GM18909 (cell line): ENCODE data around the gene ALKBH6.
"Not testable (repeated sequence)": the region's sequence is repeated elsewhere in the genome, so short reads cannot be mapped to it uniquely, and the experiment has no call there.

Source experiments
- ATAC-seq: cut with Tn5 transposase; IDR thresholded peaks from one replicate; pipeline ENCODE4 v1.9.1; 2021; ENCODE audit warnings: mild to moderate bottlenecking; ENCODE audit not compliant: unreplicated experiment, poor library complexity

Gene ALKBH6

GRCh38 chr19:35995048-35995993, 18.7 kb downstream of the ALKBH6 start, which contains the start of gene SDHAF1:
TSS of gene SDHAF1 (plus strand) at chr19:35995188. CDS start at chr19:35995275, 87 bp downstream.
- peak; percentile 84 for ATAC-seq

DNA sequence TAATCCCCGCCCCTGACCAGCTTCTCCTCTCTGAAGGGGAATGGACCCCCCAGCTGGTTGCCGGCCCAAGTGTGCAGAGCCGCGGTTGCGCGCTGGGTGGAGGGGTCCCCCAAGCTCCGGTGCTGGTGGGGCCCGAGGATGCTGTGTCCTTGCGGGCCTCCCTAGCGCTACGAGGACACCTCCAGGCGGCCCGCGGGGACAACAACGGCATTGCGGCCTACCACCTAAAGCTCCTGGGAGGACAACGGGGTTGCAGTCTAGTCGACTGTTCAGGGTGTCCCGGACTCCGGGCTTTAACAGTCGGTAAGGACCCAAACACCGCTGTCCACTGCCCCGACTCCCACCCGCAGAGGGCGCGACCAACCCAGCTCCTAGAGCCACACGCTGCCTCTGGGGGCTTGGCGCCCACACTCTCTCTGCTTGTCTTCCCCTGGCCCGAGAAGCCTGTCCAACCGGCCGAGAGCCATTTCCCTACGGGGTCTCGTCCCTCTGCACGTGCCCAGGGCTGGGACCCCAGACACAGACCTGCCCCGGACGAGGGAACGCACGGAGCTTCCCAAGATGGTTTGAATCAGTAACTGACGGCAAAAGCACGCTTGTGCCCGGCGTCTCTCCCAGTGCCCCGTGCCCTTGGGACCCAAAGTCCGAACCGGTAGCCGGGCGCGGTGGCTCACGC, 20.0 kb downstream of the ALKBH6 start:
- ATAC-seq: no peak

- ATAC-seq: no peak
Measured at GRCh38 chr19:35992907-35993765, 20.9 kb downstream of the ALKBH6 start.

DNA sequence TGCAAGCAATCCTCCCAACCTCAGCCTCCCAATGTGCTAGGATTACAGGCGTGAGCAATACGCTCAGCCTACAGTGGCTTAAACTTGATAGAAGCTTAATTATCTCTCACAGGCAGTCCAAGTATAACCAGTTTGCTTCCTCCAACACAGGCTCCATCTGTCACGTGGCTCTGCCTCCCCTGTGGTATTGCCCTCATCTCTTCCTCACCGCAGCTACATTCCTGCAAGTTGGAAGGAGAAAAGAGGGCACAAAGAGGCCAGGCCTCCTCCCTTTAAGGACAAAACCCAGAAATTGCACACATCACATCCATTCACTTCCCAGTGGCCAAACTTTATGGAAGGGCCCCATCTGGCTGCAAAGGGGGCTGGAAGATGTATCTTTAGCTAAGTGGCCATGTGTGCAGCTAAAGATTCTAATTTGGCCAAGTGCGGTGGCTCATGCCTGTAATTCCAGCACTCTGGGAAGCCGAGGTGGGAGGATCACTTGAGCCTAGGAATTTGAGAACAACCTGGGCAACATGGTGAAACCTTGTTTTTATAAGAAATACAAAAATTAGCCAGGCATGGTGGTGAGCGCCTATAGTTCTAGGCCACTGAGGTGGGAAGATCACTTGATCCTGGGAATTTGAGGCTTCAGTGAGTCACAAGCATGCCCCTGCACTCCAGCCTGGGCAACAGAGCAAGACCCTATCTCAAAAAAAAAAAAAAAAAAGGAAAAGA, 22.1 kb downstream of the ALKBH6 start:
- ATAC-seq: no peak

DNA sequence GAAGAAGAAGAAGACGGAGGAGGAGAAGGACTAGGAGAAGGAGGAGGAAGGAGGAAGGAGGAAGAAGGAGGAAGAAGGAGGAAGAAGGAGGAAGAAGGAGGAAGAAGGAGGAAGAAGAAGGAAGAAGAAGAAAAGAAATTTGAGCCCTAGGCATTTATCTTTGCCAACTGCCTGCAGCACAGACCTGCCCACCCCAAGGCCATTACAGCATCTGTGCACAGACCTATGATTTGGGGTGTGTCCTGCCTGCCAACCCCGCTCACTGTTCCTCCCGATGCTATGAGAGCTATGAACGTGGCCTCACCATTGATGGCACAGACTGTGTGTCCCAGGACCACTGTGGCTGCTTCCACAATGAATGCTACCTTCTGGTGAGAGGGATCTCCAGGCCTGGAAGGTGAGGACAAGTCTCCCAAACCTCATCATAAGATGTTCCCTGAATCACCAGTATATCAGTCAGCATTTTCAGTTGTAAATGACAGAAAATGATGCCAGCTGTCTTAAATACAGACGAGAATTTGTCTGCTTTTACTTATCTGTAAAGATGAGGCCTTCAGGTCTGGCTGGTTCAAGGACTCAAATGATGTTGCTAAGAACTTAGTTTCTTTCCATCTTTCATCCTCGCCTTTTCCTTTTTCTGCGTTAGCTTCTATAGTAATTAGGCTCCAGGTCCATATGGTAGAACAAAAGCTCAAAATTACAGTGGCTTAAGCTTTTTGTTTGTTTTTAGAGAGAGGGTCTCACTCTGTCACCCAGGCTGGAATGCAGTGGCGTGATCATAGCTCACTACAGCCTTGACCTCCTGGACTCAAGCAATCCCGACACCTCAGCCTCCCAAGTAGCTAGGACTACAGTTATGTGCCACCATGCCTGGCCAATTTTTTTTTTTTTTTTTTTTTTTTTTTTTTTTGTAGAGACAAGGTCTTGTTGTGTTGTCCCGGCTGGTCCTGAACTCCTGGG, 23.0 kb downstream of the ALKBH6 start:
- no peak for ATAC-seq

DNA sequence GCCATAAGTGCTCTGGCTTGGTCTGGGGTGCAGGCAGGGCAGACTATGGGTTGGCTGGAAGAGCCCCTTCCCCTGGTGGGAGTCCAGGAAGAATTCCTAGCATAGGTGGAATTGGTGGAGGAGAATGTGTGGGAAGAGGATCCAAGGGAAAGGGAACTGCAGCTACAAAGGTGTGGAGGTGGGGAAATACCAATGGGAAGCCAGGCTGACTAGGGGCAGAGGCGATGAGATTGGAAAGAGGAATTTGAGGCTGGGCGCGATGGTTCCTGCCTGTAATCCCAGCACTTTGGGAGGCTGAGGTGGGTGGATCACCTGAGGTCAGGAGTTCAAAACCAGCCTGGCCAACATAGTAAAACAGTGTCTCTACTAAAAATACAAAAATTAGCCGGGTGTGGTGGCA, 23.9 kb downstream of the ALKBH6 start:
- ATAC-seq: no peak

GRCh38 chr19:35988824-35989223, 25.2 kb downstream of the ALKBH6 start:
- no peak for ATAC-seq

DNA sequence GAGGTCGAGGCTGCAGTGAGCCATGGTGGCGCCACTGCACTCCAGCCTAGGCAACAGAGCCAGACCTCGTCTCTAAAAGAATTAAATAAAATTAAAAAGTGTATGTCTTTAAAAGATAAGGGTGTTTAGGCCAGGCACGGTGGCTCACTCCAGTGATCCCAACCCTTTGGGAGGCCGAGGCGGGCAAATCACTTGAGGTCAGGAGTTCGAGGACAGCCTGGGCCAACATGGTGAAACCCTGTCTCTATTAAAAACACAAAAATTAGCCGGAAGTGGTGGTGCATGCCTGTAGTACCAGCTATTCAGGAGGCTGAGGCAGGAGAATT, 26.5 kb downstream of the ALKBH6 start:
- no peak for ATAC-seq

GRCh38 chr19:35986664-35987570, 27.1 kb downstream of the ALKBH6 start:
- ATAC-seq: no peak

- ATAC-seq: no peak
Measured at GRCh38 chr19:35986111-35986510, 27.9 kb downstream of the ALKBH6 start.

DNA sequence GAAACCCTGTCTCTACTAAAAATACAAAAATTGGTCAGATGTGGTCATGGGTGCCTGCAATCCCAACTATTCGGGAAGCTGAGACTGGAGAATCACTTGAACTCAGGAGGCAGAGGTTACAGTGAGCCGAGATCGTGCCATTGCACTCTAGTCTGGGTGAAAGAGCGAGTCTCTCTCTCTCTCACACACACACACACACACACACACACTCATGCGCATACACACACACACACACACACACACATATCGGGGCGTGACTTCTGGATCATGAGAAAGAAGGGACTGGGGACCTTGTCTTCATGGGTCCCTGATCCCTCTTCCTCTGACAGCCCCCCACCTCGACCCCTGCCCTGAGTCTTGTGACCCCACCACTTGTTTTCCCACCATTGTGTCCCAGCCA, 30.8 kb downstream of the ALKBH6 start:
- no peak for ATAC-seq

GRCh38 chr19:35980997-35981396, 33.0 kb downstream of the ALKBH6 start:
- not testable (repeated sequence) for ATAC-seq

DNA sequence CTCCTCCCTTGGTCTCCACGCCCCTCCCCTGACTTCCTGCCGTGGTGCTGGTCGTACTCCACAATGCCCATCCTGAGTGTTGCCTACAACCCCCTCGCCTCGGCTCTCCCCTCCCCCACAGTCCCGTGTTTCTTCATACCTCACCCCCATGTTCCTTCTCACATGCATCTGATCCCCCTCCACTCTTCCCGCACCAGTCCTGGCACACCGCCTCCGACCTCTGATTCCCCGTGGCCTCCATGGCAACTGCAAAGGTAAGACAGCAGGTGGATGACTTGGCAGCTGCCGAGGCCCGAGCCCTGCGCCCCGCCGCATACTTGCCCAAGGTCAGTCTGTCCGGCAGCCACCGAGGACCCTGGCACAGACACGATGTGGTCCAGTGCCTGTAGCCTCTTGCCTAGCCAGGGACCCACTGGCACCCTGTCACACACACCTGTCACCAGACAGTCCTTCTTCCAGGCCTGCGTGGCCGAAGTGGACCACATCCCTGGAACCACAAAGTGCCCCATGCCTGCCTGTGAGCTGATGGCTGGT, 35.1 kb downstream of the ALKBH6 start:
- ATAC-seq: no peak

DNA sequence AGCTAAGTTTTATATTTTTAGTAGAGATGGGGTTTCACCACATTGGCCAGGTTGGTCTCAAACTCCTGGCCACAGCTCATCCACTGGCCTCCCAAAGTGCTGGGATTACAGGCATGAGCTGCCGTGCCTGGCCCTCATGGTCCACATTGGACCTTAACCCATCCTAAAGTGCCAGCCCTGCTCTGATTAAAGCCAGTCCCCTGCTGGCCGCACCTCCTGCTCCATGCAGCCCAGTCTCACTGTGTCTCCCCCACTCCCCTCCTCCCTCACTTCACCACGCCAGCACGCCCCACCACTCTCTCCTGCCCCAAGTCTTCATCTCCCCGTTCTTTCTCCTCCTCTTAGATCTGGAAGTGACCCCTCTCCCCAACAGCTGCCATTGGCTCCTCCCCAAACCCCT, 35.7 kb downstream of the ALKBH6 start:
- no peak for ATAC-seq

DNA sequence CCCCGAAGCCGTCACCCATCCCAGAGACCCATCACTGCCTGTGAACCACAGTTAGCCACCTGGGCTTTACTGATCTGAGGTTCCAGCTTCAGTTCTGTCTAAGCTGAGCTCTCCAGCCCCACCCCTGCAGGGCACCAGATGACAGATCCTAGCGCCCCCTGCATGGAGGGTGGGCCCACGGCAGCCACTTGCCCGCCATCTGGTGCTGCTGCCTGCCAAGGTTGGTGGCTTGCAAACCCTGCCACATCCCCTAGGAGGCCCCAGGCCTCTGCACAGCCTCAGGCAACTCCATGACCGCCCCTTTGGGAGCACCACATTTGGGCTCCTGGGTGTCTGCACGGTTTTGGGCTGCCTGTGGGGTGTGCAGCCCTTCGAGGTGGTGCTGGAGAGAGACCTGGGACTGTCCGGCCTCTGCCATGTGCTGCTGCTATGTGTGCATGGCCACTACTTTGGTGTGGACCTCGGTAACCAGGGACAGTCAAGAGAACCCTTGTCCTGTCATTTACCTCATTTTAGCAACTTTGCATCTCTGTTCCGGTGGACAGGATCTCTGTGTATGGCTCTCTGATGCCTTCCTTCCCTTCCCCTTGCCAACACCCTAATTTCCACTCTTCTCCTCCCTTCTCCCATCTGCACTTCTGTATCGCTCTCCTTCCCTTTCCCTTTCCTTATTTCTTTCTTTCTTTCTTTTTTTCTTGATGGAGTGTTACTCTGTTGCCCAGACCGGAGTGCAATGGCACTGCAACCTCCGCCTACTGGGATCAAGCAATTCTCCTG, 36.4 kb downstream of the ALKBH6 start:
- no peak for ATAC-seq

- ATAC-seq: no peak
Measured at GRCh38 chr19:35975608-35976214, 38.3 kb downstream of the ALKBH6 start.

DNA sequence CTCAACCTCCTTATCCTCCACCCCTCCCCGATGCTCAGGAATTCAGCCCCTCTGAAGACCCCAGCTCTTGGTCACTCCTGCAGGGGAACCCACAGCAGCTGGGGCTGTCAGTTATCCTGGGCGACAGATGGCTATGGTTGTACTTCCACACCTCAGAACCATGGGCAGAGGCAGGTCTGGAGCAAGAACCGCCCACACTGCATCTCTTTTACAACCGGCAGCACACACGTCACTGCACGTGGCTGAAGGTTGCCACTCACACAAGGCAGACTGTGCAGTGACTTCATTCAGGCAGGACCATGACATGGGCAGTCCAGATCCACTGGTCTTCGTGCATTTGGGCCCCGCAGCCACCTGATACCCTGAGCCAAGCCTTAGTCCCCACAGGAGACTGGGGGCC, 40.5 kb downstream of the ALKBH6 start:
- no peak for ATAC-seq
